Measurements from ENCODE around the gene KRTAP3-3.

The KRTAP3-3 gene

DNA sequence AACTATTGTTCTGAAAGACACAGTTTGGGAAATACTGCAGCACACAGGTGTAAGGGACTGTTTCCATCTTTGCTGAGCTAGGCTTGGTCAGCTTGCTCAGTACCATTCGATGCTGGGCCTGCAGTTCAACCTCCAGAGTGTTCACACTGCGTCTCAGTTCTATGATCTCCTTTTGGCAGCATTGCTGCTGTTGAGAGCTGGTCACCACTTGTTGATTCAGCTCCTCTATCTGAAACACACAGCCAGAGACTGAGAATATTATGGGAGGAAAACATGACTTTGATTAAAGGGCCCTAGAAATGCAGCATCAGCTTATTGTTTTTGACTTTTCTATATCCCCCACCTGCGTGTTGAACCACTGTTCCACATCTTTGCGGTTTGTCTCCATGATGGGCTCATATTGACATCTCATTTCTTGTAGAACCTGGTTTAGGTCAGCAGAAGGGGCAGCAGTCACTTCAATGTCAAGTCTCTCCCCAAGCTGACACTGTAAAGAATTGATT, 31.9 kb downstream of the KRTAP3-3 start:
- no peak for DNase-seq (ENCODE audit: low read depth, low spot score)
- Histone ChIP-seq H3K4me1 (ENCODE audit: control insufficient read depth, insufficient read depth, low read length) (peaks cover 3% of the 10 kb centered on the region; the same call in 1 of the 2 replicates), H3K27ac (ENCODE audit: low read length) (no peak overlapping the region), H3K9me3 (ENCODE audit: control insufficient read depth, insufficient read depth, low read length) (no peaks in the 10 kb centered on the region), H3K27me3 (ENCODE audit: control insufficient read depth, insufficient read depth, low read length) (no peaks in the 10 kb centered on the region), H3K36me3 (ENCODE audit: control insufficient read depth, insufficient read depth, low read length) (no peaks in the 10 kb centered on the region), H3K4me3 (ENCODE audit: low read length) (no peak overlapping the region)
- WGBS (ENCODE audit: insufficient coverage, insufficient read length): no CpG with 5 or more reads among the region's 4 CpGs

DNA sequence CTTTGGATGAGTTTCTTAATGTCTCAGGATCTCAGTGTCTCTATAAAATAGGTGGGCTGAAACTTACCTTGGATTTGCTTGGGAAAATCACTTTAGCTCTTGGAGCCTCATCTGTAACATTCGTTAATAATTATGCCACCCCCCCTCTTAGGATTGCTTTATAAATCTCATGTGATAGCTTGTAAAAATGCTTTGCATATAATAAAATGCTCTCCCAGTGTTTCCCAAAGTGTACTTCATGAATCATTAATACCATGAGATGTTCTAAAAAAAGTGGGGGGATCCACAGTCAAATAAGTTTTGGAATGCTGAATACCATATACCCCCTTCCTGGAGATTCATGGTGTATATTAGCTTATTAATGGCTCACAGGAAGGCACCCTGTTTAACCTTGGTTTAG, 32.4 kb downstream of the KRTAP3-3 start:
- Histone ChIP-seq H3K27ac (ENCODE audit: low read length) (no peak overlapping the region), H3K9me3 (ENCODE audit: control insufficient read depth, insufficient read depth, low read length) (no peaks in the 10 kb centered on the region), H3K4me3 (ENCODE audit: low read length) (no peak overlapping the region), H3K36me3 (ENCODE audit: control insufficient read depth, insufficient read depth, low read length) (no peaks in the 10 kb centered on the region), H3K27me3 (ENCODE audit: control insufficient read depth, insufficient read depth, low read length) (no peaks in the 10 kb centered on the region), H3K4me1 (ENCODE audit: control insufficient read depth, insufficient read depth, low read length) (peaks cover 3% of the 10 kb centered on the region; the same call in 1 of the 2 replicates)
- DNase-seq (ENCODE audit: low read depth, low spot score): no peak
- no CpG with 5 or more reads among the region's 1 CpG for WGBS (ENCODE audit: insufficient coverage, insufficient read length)

DNA sequence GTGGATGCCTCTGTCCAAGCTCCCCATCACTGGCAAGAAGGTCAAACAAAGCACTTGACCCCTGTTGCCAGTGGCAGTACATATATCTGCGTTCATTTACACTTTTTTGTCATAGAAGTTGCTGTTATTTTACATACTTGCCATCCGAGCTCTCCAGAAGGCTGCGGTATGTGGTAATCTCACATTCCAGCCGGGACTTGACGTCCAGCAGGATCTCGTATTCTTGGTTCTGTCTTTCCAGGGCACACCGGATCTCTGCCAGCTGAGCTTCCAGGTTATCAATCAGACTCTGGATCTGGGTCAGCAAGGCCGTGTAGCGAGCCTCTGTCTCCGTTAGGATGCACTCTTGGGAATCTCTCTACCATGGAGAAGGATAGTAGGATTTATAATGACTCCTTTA, 33.8 kb downstream of the KRTAP3-3 start:
- H3K27ac ChIP-seq (ENCODE audit: low read length): no peak overlapping the region
- no CpG with 5 or more reads among the region's 10 CpGs for WGBS (ENCODE audit: insufficient coverage, insufficient read length)

GRCh38 chr17:40958086-40958953, 35.6 kb downstream of the KRTAP3-3 start:
- Histone ChIP-seq H3K4me1 (ENCODE audit: control insufficient read depth, insufficient read depth, low read length) (peaks cover 3% of the 10 kb centered on the region; the same call in 1 of the 2 replicates), H3K4me3 (ENCODE audit: low read length) (no peak overlapping the region), H3K9me3 (ENCODE audit: control insufficient read depth, insufficient read depth, low read length) (no peaks in the 10 kb centered on the region), H3K36me3 (ENCODE audit: control insufficient read depth, insufficient read depth, low read length) (no peaks in the 10 kb centered on the region), H3K27ac (ENCODE audit: low read length) (no peak overlapping the region), H3K27me3 (ENCODE audit: control insufficient read depth, insufficient read depth, low read length) (no peaks in the 10 kb centered on the region)
- DNase-seq (ENCODE audit: low read depth, low spot score): no peak
- no CpG with 5 or more reads among the region's 12 CpGs for whole genome bisulfite sequencing (ENCODE audit: insufficient coverage, insufficient read length)

More for the DNA sequence above, 33.8 kb downstream of the KRTAP3-3 start:
- Histone ChIP-seq H3K36me3 (ENCODE audit: control insufficient read depth, insufficient read depth, low read length) (no peaks in the 10 kb centered on the region), H3K9me3 (ENCODE audit: control insufficient read depth, insufficient read depth, low read length) (no peaks in the 10 kb centered on the region), H3K4me3 (ENCODE audit: low read length) (no peak overlapping the region), H3K27me3 (ENCODE audit: control insufficient read depth, insufficient read depth, low read length) (no peaks in the 10 kb centered on the region), H3K4me1 (ENCODE audit: control insufficient read depth, insufficient read depth, low read length) (peaks cover 3% of the 10 kb centered on the region; the same call in 1 of the 2 replicates)
- DNase-seq (ENCODE audit: low read depth, low spot score): no peak

DNA sequence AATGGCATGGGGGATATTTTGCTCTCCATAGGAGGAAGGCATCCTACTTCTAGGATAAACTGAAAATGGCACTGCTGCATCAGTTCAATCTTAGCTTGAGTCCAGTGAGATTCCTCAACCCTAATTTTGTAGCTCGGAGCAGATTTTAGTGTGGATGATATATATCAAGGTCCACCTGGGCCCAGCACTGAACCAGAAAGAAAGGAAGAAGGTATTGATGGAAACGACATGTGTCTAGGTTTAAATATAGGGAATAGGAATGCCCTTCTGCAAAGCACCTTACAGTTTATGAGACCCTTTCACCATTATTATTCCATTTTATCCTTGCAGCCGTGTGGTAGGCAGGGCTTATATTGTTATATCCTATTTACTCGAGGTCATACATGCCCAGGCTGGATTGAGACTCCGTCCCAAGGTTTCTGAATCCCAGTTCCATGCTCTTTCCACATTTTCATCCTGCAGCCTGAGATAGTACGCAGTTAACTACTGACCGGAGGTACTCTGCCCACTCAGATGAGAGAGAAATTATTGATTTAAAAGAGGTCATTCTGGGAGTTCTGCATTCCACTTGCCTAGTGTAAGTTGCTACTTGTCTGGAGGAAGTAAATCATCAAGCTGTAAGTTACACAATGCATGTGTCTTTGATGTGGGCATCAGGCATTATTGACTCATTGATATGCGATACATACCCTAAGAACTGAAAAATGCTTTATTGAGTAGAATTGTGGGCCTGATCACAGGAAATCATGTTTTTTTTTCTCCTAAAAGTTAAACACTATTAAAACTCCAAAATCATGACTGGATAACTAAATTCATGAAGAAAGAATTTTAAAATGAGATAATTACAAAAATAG, 37.3 kb downstream of the KRTAP3-3 start:
- WGBS (ENCODE audit: insufficient coverage, insufficient read length): no CpG with 5 or more reads among the region's 8 CpGs

DNA sequence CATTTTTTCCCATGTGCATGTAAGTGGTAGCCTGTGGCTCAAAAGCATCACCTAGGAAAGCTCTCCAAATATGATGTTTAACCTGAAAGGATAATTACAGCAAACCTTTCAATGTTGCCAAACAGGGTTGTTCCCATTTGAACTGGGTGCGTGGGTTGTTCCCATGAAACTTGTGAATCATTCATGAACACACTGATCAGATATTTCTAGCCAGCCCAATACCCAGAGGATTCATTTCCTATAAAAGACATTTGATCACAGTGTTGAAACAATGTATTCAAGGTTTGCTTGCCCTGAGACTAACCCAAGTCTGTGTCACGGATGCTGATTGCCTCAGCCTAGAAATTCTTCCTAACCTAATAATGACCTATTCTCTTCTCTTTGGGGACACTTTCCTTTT, 40.1 kb downstream of the KRTAP3-3 start:
- peaks cover 3% of the 10 kb centered on the region; the same call in 1 of the 2 replicates for H3K4me1 ChIP-seq (ENCODE audit: control insufficient read depth, insufficient read depth, low read length)

More for the DNA sequence above, 37.3 kb downstream of the KRTAP3-3 start:
- DNase-seq (ENCODE audit: low read depth, low spot score): no peak
- Histone ChIP-seq H3K27ac (ENCODE audit: low read length) (no peak overlapping the region), H3K36me3 (ENCODE audit: control insufficient read depth, insufficient read depth, low read length) (no peaks in the 10 kb centered on the region), H3K4me1 (ENCODE audit: control insufficient read depth, insufficient read depth, low read length) (peaks cover 3% of the 10 kb centered on the region; the same call in 1 of the 2 replicates), H3K27me3 (ENCODE audit: control insufficient read depth, insufficient read depth, low read length) (no peaks in the 10 kb centered on the region), H3K9me3 (ENCODE audit: control insufficient read depth, insufficient read depth, low read length) (no peaks in the 10 kb centered on the region), H3K4me3 (ENCODE audit: low read length) (no peak overlapping the region)

DNA sequence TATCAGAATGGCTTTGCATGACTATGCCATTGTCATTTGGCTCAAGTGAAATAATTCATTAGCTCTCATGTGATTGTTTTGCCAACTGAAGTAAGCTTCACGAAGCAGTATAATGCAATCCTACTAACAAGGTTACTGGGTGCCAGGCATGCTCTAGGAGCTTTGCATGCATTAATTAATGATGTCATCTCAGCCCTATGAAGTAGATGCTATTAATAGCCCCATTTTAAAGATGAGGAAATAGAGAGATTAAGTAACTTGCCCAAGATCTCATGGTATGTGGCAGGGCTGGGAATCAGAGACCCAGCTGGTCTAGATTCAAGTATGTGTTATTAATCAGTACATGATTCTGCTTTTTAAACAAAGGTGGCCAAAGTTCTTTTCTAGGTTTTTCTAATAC, 41.3 kb downstream of the KRTAP3-3 start:
- Histone ChIP-seq H3K36me3 (ENCODE audit: control insufficient read depth, insufficient read depth, low read length) (no peaks in the 10 kb centered on the region), H3K27me3 (ENCODE audit: control insufficient read depth, insufficient read depth, low read length) (no peaks in the 10 kb centered on the region), H3K9me3 (ENCODE audit: control insufficient read depth, insufficient read depth, low read length) (no peaks in the 10 kb centered on the region), H3K4me3 (ENCODE audit: low read length) (no peak overlapping the region), H3K4me1 (ENCODE audit: control insufficient read depth, insufficient read depth, low read length) (no peaks in the 10 kb centered on the region), H3K27ac (ENCODE audit: low read length) (no peak overlapping the region)
- DNase-seq (ENCODE audit: low read depth, low spot score): no peak
- no CpG with 5 or more reads among the region's 1 CpG for WGBS (ENCODE audit: insufficient coverage, insufficient read length)

More for the DNA sequence above, 40.1 kb downstream of the KRTAP3-3 start:
- H3K9me3 ChIP-seq (ENCODE audit: control insufficient read depth, insufficient read depth, low read length): no peaks in the 10 kb centered on the region
- no peak overlapping the region for H3K4me3 ChIP-seq (ENCODE audit: low read length)
- no peaks in the 10 kb centered on the region for H3K36me3 ChIP-seq (ENCODE audit: control insufficient read depth, insufficient read depth, low read length)
- no peak overlapping the region for H3K27ac ChIP-seq (ENCODE audit: low read length)
- DNase-seq (ENCODE audit: low read depth, low spot score): no peak
- H3K27me3 ChIP-seq (ENCODE audit: control insufficient read depth, insufficient read depth, low read length): no peaks in the 10 kb centered on the region
- WGBS (ENCODE audit: insufficient coverage, insufficient read length): no CpG with 5 or more reads among the region's 2 CpGs

- no peaks in the 10 kb centered on the region for H3K9me3 ChIP-seq (ENCODE audit: control insufficient read depth, insufficient read depth, low read length)
- WGBS (ENCODE audit: insufficient coverage, insufficient read length): no CpG with 5 or more reads among the region's 2 CpGs
These were observed 41.8 kb downstream of the KRTAP3-3 start for GRCh38 chr17:40952154-40952553.

GRCh38 chr17:40951011-40951622, 42.8 kb downstream of the KRTAP3-3 start:
- WGBS (ENCODE audit: insufficient coverage, insufficient read length): no CpG with 5 or more reads among the region's 2 CpGs
- H3K4me1 ChIP-seq (ENCODE audit: control insufficient read depth, insufficient read depth, low read length): no peaks in the 10 kb centered on the region
- H3K4me3 ChIP-seq (ENCODE audit: low read length): no peak overlapping the region
- H3K36me3 ChIP-seq (ENCODE audit: control insufficient read depth, insufficient read depth, low read length): no peaks in the 10 kb centered on the region
- DNase-seq (ENCODE audit: low read depth, low spot score): no peak
- H3K9me3 ChIP-seq (ENCODE audit: control insufficient read depth, insufficient read depth, low read length): no peaks in the 10 kb centered on the region
- H3K27ac ChIP-seq (ENCODE audit: low read length): no peak overlapping the region
- no peaks in the 10 kb centered on the region for H3K27me3 ChIP-seq (ENCODE audit: control insufficient read depth, insufficient read depth, low read length)

More at GRCh38 chr17:40952154-40952553, 41.8 kb downstream of the KRTAP3-3 start:
- no peak for DNase-seq (ENCODE audit: low read depth, low spot score)
- Histone ChIP-seq H3K4me3 (ENCODE audit: low read length) (no peak overlapping the region), H3K36me3 (ENCODE audit: control insufficient read depth, insufficient read depth, low read length) (no peaks in the 10 kb centered on the region), H3K4me1 (ENCODE audit: control insufficient read depth, insufficient read depth, low read length) (no peaks in the 10 kb centered on the region), H3K27me3 (ENCODE audit: control insufficient read depth, insufficient read depth, low read length) (no peaks in the 10 kb centered on the region), H3K27ac (ENCODE audit: low read length) (no peak overlapping the region)

GRCh38 chr17:40950176-40950575, 43.8 kb downstream of the KRTAP3-3 start:
- no peak overlapping the region for H3K4me3 ChIP-seq (ENCODE audit: low read length)
- no peaks in the 10 kb centered on the region for H3K9me3 ChIP-seq (ENCODE audit: control insufficient read depth, insufficient read depth, low read length)
- H3K27ac ChIP-seq (ENCODE audit: low read length): no peak overlapping the region
- H3K4me1 ChIP-seq (ENCODE audit: control insufficient read depth, insufficient read depth, low read length): no peaks in the 10 kb centered on the region
- no CpG with 5 or more reads among the region's 7 CpGs for WGBS (ENCODE audit: insufficient coverage, insufficient read length)
- H3K36me3 ChIP-seq (ENCODE audit: control insufficient read depth, insufficient read depth, low read length): no peaks in the 10 kb centered on the region
- DNase-seq (ENCODE audit: low read depth, low spot score): no peak
- H3K27me3 ChIP-seq (ENCODE audit: control insufficient read depth, insufficient read depth, low read length): no peaks in the 10 kb centered on the region
